Neural progenitor cell (in vitro differentiated cells): ENCODE results near the gene CENPM.

Experiments
- EZH2 ChIP-seq: fragments of 200-600 bp; sonication (generic); IDR thresholded peaks from 2 replicates; pipeline ENCODE4 v1.6.1; 2017; ENCODE audit warnings: antibody characterized with exemption, mild to moderate bottlenecking, moderate library complexity
- TF ChIP-seq, protein P1 (sequence below): fragments of 200-600 bp; sonication (generic); IDR thresholded peaks from 2 replicates; pipeline ENCODE4 v1.5.1; 2017; ENCODE audit warnings: antibody characterized with exemption, mild to moderate bottlenecking

DNA sequence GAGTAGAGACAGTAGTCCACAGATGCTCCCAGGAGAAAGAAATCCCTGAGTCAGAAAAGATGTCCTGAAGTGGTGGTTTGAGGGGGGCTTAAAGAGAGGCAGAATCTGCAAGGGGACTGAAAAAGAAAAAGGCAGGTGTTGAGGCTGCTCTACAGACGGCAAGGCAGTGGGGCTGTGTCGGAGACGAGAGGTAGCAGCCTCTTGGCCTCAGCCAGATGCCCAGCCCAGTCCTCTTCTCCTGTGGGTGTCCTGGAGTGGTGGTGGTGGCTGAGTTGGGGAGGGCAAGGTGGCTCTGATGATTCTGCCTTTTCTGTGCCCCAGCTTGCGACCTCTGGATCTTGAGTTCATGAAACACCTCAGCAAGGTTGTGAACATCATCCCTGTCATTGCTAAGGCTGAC is 42.3 kb upstream of the CENPM start:
- TF ChIP-seq, protein P1, sequence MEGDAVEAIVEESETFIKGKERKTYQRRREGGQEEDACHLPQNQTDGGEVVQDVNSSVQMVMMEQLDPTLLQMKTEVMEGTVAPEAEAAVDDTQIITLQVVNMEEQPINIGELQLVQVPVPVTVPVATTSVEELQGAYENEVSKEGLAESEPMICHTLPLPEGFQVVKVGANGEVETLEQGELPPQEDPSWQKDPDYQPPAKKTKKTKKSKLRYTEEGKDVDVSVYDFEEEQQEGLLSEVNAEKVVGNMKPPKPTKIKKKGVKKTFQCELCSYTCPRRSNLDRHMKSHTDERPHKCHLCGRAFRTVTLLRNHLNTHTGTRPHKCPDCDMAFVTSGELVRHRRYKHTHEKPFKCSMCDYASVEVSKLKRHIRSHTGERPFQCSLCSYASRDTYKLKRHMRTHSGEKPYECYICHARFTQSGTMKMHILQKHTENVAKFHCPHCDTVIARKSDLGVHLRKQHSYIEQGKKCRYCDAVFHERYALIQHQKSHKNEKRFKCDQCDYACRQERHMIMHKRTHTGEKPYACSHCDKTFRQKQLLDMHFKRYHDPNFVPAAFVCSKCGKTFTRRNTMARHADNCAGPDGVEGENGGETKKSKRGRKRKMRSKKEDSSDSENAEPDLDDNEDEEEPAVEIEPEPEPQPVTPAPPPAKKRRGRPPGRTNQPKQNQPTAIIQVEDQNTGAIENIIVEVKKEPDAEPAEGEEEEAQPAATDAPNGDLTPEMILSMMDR: no peak
- no peak for TF ChIP-seq EZH2
